HepG2 (cell line): ENCODE measurements around the gene SLC5A10. TPM values are rescaled to one million over a fixed set of nuclear protein-coding genes. Genes with fewer than 3 reads are reported as not detected.
A peak's percentile ranks its signal among the peaks of the same experiment; 100 is the strongest.

Experiments
- ATAC-seq: fragments of 200-7000 bp; cut with Tn5 transposase; 3 replicates; pipeline ENCODE4 v1.9.1; 2020; ENCODE audit warnings: mild to moderate bottlenecking, moderate library complexity
- BruUV-seq: library from RNA; stranded (reverse); fragments of 400-500 nt; replicated peaks from 2 replicates; lab custom pipeline; 2021; lab: Mats Ljungman, UMichigan
- CTCF ChIA-PET: fragments of 300-600 bp; formaldehyde crosslinking; extraction: SDS; loops from one replicate; lab custom pipeline; 2021; ENCODE audit warnings: low total read pairs, inconsistent platforms, low intra/inter-chr PET ratio; lab: Yijun Ruan, JAX
- POLR2A ChIA-PET: fragments of 350-600 bp; sonication (Branson Sonifier 250); formaldehyde crosslinking; loops from one replicate; lab custom pipeline; 2020; ENCODE audit warnings: antibody characterized with exemption, inconsistent platforms; lab: Yijun Ruan, JAX
- DNase-seq: peaks from one replicate; pipeline ENCODE4 v3.0.0-alpha.2; 2015; ENCODE audit warnings: low spot score
- FAIRE-seq: peaks from 3 replicates; lab custom pipeline; 2011; peaks lifted over from hg19 to GRCh38; lab: Jason Lieb, UNC
- H2AFZ ChIP-seq: one replicate; pipeline ENCODE4 v1.6.1; 2011; ENCODE audit warnings: low read length, inconsistent platforms
- H3K27ac ChIP-seq: fragments of 300-600 bp; 3 replicates; pipeline ENCODE4 v1.8.0; 2011; ENCODE audit warnings: mixed run types, mild to moderate bottlenecking, mixed read lengths, low read length, inconsistent platforms; ENCODE audit not compliant: insufficient read depth; ENCODE audit errors: extremely low read length
- H3K27me3 ChIP-seq, 2 experiments: fragments of 200-600 bp in 1 of 2; 2 replicates in 1 of 2; 3 replicates in 1 of 2; pipeline versions ENCODE4 v1.6.0 to v1.8.0; 2011; ENCODE audit warnings: low read length in 2 of 2, mild to moderate bottlenecking in 2 of 2, moderate library complexity in 2 of 2, inconsistent platforms in 1 of 2; ENCODE audit not compliant: insufficient read depth in 2 of 2, control insufficient read depth in 1 of 2
- H3K36me3 ChIP-seq, 2 experiments: fragments of 200-600 bp in 1 of 2; replicated peaks in 1 of 2; 2 replicates in 1 of 2; 3 replicates in 1 of 2; pipeline versions ENCODE4 v1.5.1 to v1.8.0; 2011; ENCODE audit warnings: low read length in 2 of 2, inconsistent platforms in 1 of 2; ENCODE audit not compliant: insufficient read depth in 2 of 2, control insufficient read depth in 1 of 2
- H3K4me1 ChIP-seq: 2 replicates; pipeline ENCODE4 v1.5.1; 2012; ENCODE audit warnings: low read length, inconsistent platforms; ENCODE audit not compliant: insufficient read depth
- H3K4me2 ChIP-seq: 2 replicates; pipeline ENCODE4 v1.6.0; 2011; ENCODE audit warnings: low read depth, low read length, inconsistent platforms
- H3K4me3 ChIP-seq, 3 experiments: fragments of 200-600 bp in 1 of 3; sonication (generic), shearing (Covaris generic) in 1 of 3; replicated peaks in 1 of 3; 2 replicates each; pipeline ENCODE4 v1.5.1; 2011 to 2016; ENCODE audit warnings: low read length in 3 of 3, inconsistent platforms in 2 of 3, low read depth in 2 of 3, mild to moderate bottlenecking in 2 of 3, control low read depth in 1 of 3, mixed read lengths in 1 of 3; ENCODE audit not compliant: insufficient read depth in 1 of 3
- H3K79me2 ChIP-seq: one replicate; pipeline ENCODE4 v1.6.1; 2011; ENCODE audit warnings: low read length, inconsistent platforms; ENCODE audit not compliant: insufficient read depth
- H3K9ac ChIP-seq: 2 replicates; pipeline ENCODE4 v1.6.0; 2011; ENCODE audit warnings: mild to moderate bottlenecking, low read depth, low read length, inconsistent platforms; ENCODE audit not compliant: insufficient read depth
- H3K9me3 ChIP-seq: 2 replicates; pipeline ENCODE4 v1.5.1; 2012; ENCODE audit warnings: mild to moderate bottlenecking, low read length
- H4K20me1 ChIP-seq: 2 replicates; pipeline ENCODE4 v1.6.0; 2011; ENCODE audit warnings: inconsistent platforms, mild to moderate bottlenecking, low read length, moderate library complexity; ENCODE audit not compliant: insufficient read depth
- CEBPZ ChIP-seq: IDR thresholded peaks from 2 replicates; pipeline ENCODE4 v1.6.1; 2012; ENCODE audit warnings: low read length, improper control_type of control experiment
- IKZF1 ChIP-seq: fragments of 450-650 bp; IDR thresholded peaks from 2 replicates; pipeline ENCODE4 v1.7.1; 2016
- MAX ChIP-seq: IDR thresholded peaks from 2 replicates; pipeline ENCODE4 v1.6.1; 2012; ENCODE audit warnings: inconsistent platforms
- RNF2 ChIP-seq: fragments of 450-650 bp; conservative IDR thresholded peaks from 2 replicates; pipeline ENCODE4 v1.6.1; 2016; ENCODE audit warnings: low read depth
- SP5 ChIP-seq: IDR thresholded peaks from 2 replicates; pipeline ENCODE4 v1.6.1; 2016; ENCODE audit warnings: low read depth, borderline replicate concordance
- THAP8 ChIP-seq: sonication (generic); formaldehyde crosslinking; IDR thresholded peaks from 2 replicates; pipeline ENCODE4 v1.5.1; 2020; ENCODE audit warnings: missing genetic modification reagents, mild to moderate bottlenecking, borderline replicate concordance
- ZMYM3 ChIP-seq: sonication (generic); formaldehyde crosslinking; IDR thresholded peaks from 2 replicates; pipeline ENCODE4 v1.5.1; 2020; ENCODE audit warnings: mild to moderate bottlenecking, missing genetic modification reagents
- ZNF552 ChIP-seq: sonication (generic); formaldehyde crosslinking; IDR thresholded peaks from 2 replicates; pipeline ENCODE4 v1.9.0; 2022; ENCODE audit warnings: missing genetic modification reagents, mild to moderate bottlenecking, borderline replicate concordance
- ZNF768 ChIP-seq: sonication (generic); formaldehyde crosslinking; IDR thresholded peaks from 2 replicates; pipeline ENCODE4 v1.4.0; 2020; ENCODE audit warnings: missing genetic modification reagents
- WGBS: methylation state at CpG from one replicate; pipeline ENCODE4 v1.1.6; 2017; ENCODE audit warnings: low lambda C conversion rate; 5-methylcytosine and 5-hydroxymethylcytosine counted together
- in situ Hi-C: cut with HindIII; loops from 2 replicates; pipeline ENCODE4 v1.10.0; 2017; ENCODE audit warnings: low pct_unique_long_range_greater_than_20kb; ENCODE audit not compliant: extremely low pct_ligation_motif_present
- intact Hi-C: fragments of 100-400 bp; cut with micrococcal nuclease; formaldehyde crosslinking; loops from one replicate; pipeline ENCODE4 v1.10.0; 2022; ENCODE audit not compliant: unreplicated experiment
- polyA plus RNA-seq, 8 experiments: library from polyadenylated mRNA; depleted of rRNA in 3 of 8; stranded (reverse) in 7 of 8; unstranded in 1 of 8; fragments of >200 nt; fragmentation: Illumina TruSeq in 4 of 8; extraction: Trizol in 4 of 8; gene quantifications; 2 replicates each; pipeline versions ENCODE4 v1.2.1 to v1.2.3, GENCODE V29; 2011 to 2016; ENCODE audit warnings: low read depth in 4 of 8, missing spikeins in 1 of 8, mixed read lengths in 1 of 8; ENCODE audit not compliant: insufficient read depth in 1 of 8
- total RNA-seq, 5 experiments: library from RNA; depleted of rRNA; stranded (reverse); fragments of >200 nt; fragmentation: Illumina TruSeq; extraction: Trizol; gene quantifications; 2 replicates each; pipeline ENCODE4 v1.2.3, GENCODE V29; 2016; ENCODE audit warnings: low read depth in 1 of 5

The SLC5A10 gene
- total and polyA plus RNA-seq, 2 of the 13 experiments (the other 11 are each of a cell fraction or from before 2014, with no cell fraction given) = 0.05 TPM; not detected in 1

GRCh38 chr17:19013226-19013625 is 61.3 kb downstream of the SLC5A10 start (continued):
- no peak for TF ChIP-seq CEBPZ

- no peaks in the 10 kb centered on the region for H3K9me3 ChIP-seq
- TF ChIP-seq MAX = no peak
- no peak for TF ChIP-seq ZNF552 (CRISPR knock-in tag)
- TF ChIP-seq ZMYM3 (CRISPR knock-in tag) = 0 out of 2 replicates have a peak, but pooled peaks have one; percentile 17
- peak; percentile 89 for TF ChIP-seq ZNF768
- no peak for TF ChIP-seq THAP8 (CRISPR knock-in tag)
- no peak for TF ChIP-seq IKZF1
- TF ChIP-seq SP5 (CRISPR knock-in tag) = no peak
- no peak for TF ChIP-seq RNF2
- H3K36me3 ChIP-seq = no peaks in the 10 kb centered on the region
- no peak overlapping the region for H2AFZ ChIP-seq
- ChIA-PET POLR2A (interaction anchor here (1.6 to 2.6 kb wide), 2 partner anchors 8 to 10 kb away, joined by 5 to 10 read pairs; partner anchors contain the start of gene FAM83G), CTCF (no interaction called here)
- no peak for DNase-seq
- H3K27me3 ChIP-seq = peaks cover 6 to 29% of the 10 kb centered on the region in 2 experiments; a peak in 3 of 5 replicates
- no peak overlapping the region for H3K4me2 ChIP-seq
- ATAC-seq = no peak
- intact Hi-C loops = no loop called here
- FAIRE-seq = no peak
- in situ Hi-C loops = no loop called here
- peaks cover 81% of the 10 kb centered on the region for H3K4me1 ChIP-seq
- H3K79me2 ChIP-seq = no peaks in the 10 kb centered on the region
- no TSS peak for BruUV-seq
- H3K4me3 ChIP-seq = no peak overlapping the region
- WGBS = 71% methylated on average over 6 of the region's 11 CpGs
- no peak overlapping the region for H3K27ac ChIP-seq
- no peak overlapping the region for H3K9ac ChIP-seq
- no peaks in the 10 kb centered on the region for H4K20me1 ChIP-seq
Observed at GRCh38 chr17:19013806-19014627, 62.1 kb downstream of the SLC5A10 start.
